Activated CD4-positive, alpha-beta T cell treated with anti-CD3 and anti-CD28 coated beads, Interleukin-2, Interleukin-4, amounts not matched to agents 100 ng/mL and 50 ng/mL, durations not matched to agents 16 hours and 8 hours (primary cell): Measurements from ENCODE around the gene FAM76B.
"Not testable (repeated sequence)": the region's sequence is repeated elsewhere in the genome, so short reads cannot be mapped to it uniquely, and the experiment has no call there.

ENCODE experiments used
- DNase-seq: peaks from one replicate; pipeline ENCODE4 v3.0.0-alpha.2; 2020; ENCODE audit warnings: low spot score

Gene FAM76B

DNA sequence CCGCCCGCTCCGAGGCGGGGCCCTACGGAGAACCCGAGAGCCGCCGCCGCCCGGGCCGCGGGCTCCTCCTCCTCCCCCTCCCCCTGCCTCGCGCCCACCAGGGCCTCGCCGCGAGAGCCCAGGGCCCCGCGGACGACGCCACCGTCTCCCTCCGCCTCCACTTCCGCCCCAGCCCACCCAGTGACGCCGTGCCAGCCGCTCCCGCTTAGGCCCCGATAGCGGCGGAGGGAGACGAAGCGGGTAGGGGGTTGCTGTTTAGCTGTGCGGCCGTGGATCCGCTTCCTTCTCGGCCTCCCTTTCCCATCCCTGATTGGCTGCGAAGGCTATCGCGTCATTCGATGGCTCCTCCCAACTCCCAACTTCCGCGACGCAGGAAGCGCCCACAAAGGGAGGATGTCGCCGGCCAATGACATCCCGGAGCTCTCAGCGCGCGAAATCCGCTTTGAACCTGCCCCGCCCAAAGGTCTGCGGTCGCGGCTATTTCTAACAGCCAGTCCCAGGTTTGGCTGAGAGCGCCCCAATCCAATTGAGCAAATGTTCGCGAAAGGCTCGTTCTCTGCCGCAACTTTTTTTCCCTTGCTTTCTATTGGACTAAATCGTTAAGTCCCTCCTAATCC lies at the start of gene FAM76B:
Gene FAM76B (minus strand): TSS at position 277 of the 617 bp plus-strand sequence. CDS start 304 bp downstream, outside the sequence.
- peak; percentile 98 for DNase-seq

DNA sequence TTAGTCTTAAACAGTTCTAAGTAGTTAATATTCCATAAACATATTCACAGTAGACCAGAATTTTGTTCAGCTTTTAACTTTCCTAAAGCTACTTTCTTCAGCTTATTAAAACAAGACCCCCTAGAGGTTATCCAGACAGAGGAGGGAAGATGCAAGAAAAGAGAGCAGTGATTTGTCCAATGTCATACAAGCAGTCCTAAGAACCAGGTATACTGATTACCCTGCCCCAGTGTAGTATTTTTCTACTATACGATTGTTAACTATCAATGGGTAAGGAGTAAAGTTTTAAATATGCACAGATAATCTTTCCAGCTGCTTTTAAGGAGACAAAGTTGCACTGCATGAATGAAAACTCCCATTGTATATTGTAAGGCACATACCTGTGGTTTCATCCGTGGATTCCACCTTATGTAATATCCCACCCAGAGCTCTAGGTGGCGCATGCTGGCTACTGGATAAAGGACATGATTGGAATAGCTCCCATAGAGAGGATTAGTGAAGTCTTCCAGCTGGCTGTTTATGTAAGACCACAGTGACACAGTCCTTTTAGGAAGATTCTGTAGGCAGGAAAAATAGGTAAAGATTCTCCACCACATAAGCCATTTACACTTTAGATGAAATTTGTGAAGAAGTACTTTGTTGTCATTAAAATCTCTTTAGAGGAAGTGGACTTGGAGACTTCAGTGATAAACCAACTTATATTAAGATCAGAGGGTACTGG lies 46.3 kb upstream of the FAM76B start:
- peak; percentile 53 for DNase-seq

DNA sequence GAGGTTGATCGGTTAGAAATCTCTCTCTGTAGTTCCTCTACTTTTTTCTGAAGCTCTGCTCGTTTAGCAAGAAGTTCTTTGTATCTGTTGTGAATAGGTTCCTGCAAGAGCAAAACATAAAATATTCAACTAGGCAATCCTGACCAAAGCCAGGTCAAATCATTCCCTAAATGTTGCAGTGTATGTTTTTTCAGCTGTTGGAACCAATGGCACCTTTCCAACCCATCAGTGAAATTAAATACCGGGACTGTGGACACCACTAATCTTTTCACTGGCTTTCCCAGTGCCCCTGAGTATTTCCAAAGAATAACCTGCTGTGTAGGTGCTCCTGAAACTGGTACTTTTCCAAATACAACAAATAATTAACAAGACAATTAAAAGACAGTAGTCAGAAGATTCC lies 45.8 kb upstream of the FAM76B start:
- no peak for DNase-seq

DNA sequence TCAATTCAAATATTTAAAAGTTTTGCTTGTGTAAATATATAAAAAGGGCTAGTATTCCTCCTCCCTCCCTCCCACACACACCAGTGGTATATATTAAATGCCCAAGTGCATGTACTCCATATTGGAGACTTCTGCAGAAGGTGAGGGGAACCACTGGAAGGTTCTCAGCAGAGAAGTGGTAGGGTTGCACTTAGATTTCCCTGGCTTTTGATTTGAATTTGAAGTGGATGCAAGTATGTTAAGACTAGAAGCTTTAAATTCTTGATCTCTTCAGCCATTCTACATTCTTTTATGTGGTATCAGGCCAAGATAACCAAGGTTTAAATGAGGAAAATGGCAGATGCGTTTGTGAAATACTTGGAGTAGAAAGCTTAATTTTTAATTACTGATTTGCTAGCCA lies 43.8 kb upstream of the FAM76B start:
- DNase-seq, result no peak

DNA sequence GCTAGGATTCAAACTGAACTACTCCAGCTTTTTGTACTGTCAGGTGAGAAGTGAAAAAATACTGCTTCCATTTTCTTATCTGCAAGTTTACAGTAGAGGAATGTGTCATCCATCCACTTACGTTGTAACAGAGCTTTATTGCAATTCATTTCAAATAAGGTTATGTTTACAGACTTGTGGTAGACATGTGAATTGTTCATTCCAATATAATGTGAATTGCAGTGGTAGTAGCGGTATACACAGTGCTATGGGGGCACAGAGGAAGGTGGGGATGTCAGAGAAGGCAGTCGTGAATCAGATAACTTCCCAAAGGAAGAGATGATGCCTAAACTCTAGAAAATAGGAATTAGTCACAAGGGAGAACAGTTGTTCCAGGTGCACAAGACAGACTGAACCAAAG lies 43.2 kb upstream of the FAM76B start:
- DNase-seq, result no peak

DNA sequence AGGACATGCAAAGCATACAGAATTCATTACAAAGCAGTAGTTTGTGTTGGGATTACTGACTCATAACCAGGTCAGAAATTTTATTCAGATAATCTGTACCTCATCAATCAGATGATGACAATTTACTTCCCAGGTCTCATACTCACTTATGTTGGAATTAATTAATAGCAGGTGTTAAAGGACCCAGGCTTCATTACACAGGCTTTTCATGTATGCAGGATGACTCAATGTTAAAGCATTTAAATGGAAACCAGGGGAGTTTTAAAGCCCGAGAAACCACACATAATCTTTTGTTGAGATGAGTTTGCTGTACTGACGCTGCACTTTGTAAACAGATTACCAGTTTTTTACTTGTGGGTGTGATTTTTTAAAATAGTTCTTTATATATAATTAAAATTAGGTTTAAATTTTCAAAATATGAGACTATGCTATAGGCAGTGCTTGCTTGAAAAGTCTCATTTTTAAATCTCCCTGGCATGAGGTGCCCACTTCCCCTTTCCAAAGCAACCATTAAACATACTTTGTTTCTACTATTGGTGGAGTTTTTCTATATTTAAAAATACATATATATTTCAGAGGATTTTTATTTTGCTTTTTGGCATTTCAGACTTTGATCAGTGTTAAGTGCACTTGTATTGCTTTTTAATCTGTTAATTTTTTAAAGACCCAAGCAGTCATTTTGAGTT lies 41.8 kb upstream of the FAM76B start:
- no peak for DNase-seq

DNA sequence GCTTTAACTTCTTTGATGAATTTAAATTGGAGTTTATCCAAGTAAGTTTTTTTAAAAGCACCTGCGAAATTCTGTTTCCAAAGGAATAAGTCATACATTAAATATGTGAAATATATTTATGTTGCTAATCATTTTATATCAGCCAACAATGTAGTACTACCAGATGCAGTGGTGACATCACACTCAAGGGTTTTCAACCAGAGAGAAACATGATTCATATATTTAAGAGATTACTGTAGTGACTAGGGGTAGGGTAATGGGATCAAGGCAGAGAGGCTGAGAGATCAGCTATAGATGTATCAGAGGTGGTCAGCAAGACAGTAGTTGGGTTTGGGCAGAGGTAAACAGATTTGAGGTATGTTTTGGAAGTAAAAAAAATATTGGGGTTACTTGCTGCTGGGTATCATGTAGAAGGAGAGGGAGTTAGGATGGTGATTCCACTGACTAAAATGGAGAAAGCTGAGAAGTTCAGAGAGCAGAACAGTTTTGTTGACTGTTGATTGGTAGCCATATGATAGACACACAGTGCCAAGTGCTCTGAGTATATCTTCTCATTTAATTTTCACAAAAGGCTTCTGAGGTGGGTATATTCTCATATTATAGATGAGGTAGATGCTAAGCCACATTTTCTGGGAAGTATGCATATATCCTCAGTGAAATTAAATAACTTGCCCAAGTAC lies 40.1 kb upstream of the FAM76B start:
- DNase-seq, result peak; percentile 11

DNA sequence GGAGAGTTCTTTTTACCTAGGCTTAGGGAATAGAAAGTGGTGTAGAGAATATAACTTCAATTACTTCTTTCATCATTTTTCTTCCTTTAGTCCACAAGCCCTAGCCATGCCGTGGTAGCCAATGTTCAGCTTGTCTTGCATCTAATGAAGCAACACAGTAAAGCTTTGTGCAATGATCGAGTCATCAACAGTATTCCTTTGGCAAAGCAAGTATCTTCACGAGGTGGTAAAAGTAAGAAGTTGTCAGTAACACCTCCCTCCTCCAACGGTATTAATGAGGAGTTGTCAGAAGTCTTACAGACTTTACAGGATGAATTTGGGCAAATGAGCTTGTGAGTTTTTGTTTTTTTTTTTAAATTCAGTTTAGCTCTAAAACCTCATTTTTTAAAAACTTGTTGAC lies 38.1 kb upstream of the FAM76B start:
- no peak for DNase-seq

DNA sequence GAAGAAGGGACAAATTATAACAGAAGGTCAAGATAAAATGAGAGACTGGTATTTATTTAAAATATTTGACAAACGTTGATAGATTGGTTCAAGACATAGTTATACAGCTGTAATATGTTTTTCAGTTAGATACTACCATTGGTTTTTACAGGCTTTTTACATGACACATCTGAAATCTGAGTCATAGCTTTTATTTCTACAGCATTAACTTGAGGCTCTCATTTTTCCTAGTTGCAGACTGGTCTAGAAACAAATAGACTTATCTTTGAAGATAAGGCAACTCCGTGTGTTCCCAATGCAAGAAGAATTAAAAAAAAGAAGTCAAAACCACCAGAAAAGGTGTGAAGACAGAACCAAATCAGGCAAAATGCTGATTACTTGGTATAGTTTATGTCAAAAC lies 32.1 kb upstream of the FAM76B start:
- no peak for DNase-seq

DNA sequence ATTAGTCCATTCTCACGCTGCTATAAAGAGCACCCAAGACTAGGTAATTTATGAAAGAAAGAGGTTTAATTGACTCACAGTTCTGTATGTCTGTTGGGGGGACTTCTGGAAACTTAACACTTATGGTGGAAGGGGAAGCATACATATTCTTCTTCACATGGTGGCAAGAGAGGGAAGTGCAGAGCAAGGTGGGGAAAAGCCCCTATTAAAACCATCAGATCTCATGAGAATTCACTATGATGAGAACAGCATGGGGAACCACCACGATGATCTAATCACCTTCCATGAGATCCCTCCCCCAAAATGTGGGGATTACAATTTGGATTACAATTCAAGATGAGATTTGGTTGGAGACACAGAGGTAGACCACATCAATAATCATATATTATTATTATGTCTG lies 26.5 kb upstream of the FAM76B start:
- no peak for DNase-seq

DNA sequence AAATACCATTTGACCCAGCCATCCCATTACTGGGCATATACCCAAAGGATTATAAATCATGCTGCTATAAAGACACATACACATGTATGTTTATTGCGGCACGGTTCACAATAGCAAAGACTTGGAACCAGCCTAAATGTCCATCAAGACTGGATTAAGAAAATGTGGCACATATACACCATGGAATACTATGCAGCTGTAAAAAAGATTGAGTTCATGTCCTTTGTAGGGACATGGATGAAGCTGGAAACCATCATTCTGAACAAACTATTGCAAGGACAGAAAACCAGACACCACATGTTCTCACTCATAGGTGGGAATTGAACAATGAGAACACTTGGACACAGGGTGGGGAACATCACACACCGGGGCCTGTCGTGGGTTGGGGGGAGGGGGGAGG lies 21.5 kb upstream of the FAM76B start:
- not testable (repeated sequence) for DNase-seq

DNA sequence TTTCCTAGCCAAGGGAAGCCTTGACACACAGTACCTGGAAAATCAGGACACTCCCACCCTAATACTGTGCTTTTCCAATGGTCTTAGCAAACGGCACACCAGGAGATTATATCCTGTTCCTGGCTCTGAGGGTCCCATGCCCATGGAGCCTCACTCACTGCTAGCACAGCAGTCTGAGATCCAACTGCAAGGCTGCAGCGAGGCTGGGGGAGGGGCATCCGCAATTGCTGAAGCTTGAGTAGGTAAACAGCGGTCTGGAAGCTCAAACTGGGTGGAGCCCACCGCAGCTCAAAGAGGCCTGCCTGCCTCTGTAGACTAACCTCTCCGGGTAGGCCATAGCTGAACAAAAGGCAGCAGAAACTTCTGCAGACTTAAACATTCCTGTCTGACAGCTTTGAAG lies 16.9 kb upstream of the FAM76B start:
- not testable (repeated sequence) for DNase-seq

DNA sequence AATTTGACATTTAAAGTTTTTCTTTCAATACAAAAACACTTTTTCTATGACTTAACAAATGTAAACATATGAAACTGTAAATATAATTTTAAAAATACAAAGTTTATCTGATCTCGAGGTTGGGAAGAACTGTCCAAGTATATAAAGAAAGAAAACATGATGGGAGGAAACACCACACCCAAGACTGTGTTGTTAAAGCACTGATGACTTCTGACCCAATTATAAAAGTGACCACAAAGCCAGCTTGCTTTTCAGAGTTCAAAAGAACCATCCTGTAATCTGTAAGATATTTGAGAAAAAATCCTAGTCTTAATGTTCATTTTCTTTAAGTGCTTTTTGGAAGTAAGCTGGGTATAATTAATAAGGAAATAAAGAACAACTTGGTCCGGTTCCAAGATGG lies 16.3 kb upstream of the FAM76B start:
- no peak for DNase-seq

DNA sequence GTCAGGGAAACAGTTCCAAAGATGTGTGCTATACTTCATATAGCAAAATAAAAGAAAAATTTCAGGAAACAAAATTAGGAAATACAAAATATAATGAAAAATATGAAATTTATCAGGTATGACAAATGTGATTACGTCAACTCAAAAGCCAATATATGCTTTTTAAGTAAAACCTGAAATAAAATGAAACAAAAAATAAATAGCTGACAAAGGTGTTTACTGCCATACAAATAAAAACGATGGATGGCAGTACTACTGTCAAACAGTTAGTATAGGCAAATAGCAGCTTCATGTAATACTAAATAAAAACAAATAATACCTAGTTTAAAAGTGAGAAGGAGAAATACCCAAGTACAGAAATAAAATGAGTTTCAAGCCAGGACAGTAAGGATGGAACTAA lies 14.4 kb upstream of the FAM76B start:
- DNase-seq, result no peak

DNA sequence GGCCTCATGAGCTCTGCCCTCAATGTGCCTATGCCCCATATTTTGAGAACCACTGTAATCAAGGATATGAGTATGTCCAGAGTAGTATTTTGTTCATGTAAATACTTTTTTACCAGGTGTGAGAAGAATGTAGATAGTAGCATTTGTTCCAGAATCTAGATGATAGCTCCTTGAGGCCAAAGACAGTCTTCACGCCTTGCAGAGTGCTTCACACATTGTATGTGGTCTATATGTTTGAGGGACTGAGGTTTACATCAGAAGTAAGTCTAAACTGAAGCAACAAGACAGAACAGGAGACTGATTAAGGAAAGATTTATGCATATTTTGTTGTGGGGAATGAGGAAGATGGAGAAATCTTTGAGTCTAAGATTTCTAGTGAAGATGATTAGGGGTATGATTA lies 13.2 kb upstream of the FAM76B start:
- no peak for DNase-seq

DNA sequence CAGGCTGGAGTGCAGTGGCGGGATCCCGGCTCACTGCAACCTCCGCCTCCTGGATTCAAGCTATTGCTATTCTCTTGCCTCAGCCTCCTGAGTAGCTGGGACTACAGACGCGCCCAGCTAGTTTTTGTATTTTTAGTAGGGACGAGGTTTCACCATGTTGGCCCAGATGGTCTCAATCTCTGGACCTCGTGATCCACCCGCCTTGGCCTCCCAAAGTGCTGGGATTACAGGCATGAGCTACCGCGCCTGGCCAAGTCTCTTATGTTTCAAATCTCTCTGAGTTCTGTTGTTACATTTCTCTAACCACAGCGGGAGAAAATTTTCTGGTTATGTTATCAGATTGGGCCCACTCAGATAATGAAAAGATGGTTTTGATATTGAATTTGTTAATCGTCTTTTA lies 10.9 kb upstream of the FAM76B start:
- DNase-seq, result no peak

DNA sequence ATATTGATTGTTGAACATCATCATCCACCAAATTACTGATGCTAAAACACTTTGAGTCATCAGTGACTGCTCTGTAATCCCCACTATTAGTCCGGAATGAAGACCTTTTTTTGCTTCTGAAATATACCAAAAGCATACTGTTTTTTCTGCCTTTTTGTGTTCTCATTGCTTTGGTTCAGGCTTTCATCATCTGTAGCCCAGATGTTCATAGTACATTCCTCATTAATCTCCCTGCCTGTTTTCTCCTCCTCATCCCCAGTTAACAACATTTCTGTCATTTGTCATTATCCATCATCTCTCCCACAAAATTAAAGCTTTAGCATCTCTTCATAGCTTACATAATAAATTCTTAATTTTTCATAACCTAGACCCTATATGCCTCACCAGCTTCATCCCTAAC lies 10.0 kb upstream of the FAM76B start:
- no peak for DNase-seq

DNA sequence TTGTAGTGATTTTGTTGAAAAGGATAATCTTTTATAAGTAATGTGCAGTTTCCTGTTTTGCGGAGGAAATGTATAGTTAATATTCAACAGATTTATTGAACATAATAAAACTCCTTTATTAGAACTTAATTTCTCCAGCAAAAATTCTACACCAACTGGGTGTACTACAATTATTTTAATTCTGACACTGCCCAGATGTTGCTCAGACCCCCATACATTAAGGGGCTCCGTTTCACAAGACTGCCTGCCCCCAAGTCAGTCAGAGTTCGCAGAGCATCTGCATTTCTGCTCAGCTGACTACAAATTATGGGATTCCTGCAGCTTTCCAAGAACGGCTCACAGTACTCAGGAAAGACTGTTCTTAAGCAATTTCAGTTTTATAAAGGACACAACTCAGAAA lies 6.9 kb upstream of the FAM76B start:
- no peak for DNase-seq

DNA sequence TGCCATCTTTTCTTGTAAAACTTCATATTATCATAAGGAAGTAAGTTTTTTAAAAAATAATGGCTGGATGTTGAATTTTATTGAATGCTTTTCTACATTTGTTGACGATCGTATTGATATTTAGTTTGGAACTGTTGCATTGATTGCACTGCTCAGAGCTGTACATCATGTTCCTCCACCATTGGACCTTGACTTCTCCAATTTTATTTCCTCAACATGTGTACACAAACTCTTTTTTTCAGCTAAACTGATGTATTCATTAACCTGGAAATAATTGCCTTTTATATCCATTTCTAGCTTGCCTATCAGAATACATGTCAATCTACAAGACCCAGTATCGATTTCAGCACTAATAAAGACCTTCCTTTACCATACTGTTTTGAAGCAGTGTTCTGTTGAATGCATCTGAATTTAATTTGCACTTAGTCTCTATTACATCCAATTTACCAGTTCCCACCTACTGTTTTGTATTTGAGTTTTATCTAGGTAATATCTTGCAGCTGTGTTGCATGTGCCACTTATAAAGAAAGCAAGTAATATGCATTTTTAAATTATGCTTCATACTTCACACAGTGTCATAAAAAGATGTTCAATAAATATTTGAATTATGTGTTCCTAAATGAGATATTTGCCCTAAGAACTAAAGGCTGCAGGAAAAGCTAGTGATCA lies 6.2 kb upstream of the FAM76B start:
- no peak for DNase-seq

DNA sequence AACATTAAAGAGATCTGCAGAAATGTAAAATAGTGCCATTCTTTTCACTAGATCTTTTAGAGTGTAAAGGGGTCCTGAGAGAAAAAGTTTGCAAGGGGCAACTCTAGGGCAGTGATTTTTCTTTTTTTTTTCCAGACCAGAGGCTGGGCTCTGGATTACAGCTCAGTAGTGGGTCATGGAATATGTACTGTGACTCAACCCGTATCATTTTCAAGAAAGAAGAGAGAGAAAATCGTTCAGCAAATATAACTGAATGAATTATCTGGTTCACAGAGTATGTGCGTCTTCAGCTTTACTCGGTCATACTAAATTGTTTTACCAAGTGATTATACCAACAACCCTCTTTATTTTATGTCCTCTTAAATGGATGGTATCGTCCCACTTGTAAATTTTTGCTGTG lies 4.5 kb upstream of the FAM76B start:
- no peak for DNase-seq

DNA sequence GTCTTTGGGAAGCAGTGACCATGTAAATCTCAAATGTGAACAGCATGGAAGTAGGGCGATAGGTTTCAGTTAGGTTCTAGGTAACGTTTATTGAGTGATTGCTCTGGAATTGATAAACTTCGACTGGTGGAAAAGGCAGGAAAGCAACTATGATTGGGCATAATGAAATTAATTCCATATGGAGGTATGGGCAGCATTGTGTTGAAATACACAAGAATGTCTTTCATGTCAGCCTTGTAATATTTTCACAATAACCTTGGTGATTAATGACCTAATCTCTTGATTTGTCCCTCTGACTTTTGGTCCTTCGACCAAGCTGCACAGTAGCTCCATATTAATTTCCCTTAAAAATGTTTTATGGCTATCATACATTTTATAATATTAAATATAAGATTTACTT lies 3.5 kb upstream of the FAM76B start:
- no peak for DNase-seq

DNA sequence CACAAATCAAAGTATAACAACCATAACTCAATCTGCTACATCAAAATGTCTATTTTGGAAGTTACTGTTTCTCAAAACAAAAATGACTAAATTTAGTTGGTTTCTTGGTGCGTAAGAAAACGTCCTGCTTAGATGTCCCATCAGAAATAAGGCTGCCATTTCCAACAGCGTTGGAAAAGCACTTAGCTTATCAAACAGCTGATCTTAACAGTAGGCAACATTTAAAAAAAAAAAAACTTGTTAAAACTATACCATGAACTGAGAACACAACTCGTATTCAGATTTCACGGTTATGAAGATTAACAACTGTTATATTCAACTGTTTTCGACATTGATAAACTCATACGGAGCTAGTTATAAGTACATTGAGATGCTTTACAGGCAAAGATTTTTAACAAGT lies 3.1 kb upstream of the FAM76B start:
- DNase-seq, result no peak
